BE2C (cell line): ENCODE results near the gene GDF7.

Experiments
- DNase-seq: peaks from one replicate; pipeline ENCODE4 v3.0.0-alpha.2; 2020
- H3K27me3 ChIP-seq: fragments of 250-450 bp; sonication (Bioruptor Pico); 2 replicates; pipeline ENCODE4 v1.5.1; 2020; ENCODE audit warnings: mild to moderate bottlenecking
- H3K36me3 ChIP-seq: fragments of 250-450 bp; sonication (Bioruptor Pico); 2 replicates; pipeline ENCODE4 v1.5.1; 2020; ENCODE audit warnings: mild to moderate bottlenecking
- H3K4me1 ChIP-seq: fragments of 250-450 bp; sonication (Bioruptor Pico); 2 replicates; pipeline ENCODE4 v1.5.1; 2020
- H3K4me3 ChIP-seq: 2 replicates; pipeline ENCODE4 v1.5.1; 2011; ENCODE audit warnings: low read depth, low read length
- H3K9me3 ChIP-seq: fragments of 250-450 bp; sonication (Bioruptor Pico); 2 replicates; pipeline ENCODE4 v1.5.1; 2020
- CTCF ChIP-seq: IDR thresholded peaks from 2 replicates; pipeline ENCODE4 v1.5.1; 2012; ENCODE audit warnings: mild to moderate bottlenecking, low read depth, low read length

GDF7 gene

DNA sequence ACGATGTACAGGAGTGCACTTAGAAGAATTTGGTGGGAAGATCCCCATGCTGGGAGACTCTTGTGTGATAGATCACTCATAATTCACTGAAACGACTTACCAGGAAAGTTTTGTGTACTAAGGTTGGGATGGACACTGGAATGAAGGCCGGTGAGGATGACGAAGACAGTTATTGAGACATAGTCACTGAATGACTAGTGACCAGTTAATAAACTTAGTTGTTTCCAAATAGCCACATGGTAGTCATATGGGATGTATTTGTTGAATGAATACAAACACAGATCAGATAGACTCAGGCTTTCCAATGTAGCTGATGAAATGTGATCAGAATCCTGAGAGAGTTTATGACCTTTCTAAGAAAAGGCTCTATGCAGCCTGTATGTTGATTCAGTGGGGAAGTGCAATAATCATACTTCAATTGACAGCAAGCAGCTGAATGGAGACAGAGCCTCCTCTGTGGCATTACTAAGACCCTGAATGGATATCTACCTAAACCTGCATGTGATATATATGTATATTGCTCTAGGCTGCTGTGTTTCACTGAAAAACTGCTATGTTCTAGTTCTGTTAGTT lies 20.4 kb downstream of the GDF7 start:
- no peaks in the 10 kb centered on the region for H3K27me3 ChIP-seq
- no peaks in the 10 kb centered on the region; the same call in 1 of the 2 replicates for H3K9me3 ChIP-seq
- H3K4me1 ChIP-seq, result no peaks in the 10 kb centered on the region
- no peak for TF ChIP-seq CTCF
- peaks cover 5% of the 10 kb centered on the region for H3K36me3 ChIP-seq
- DNase-seq, result no peak
- no peak overlapping the region for H3K4me3 ChIP-seq

- Histone ChIP-seq H3K36me3 (peaks cover 5% of the 10 kb centered on the region), H3K4me3 (no peak overlapping the region), H3K4me1 (no peaks in the 10 kb centered on the region), H3K9me3 (no peaks in the 10 kb centered on the region; the same call in 1 of the 2 replicates), H3K27me3 (no peaks in the 10 kb centered on the region)
- no peak for DNase-seq
- no peak for TF ChIP-seq CTCF
Measured at GRCh38 chr2:20689428-20690264, 22.7 kb downstream of the GDF7 start.

DNA sequence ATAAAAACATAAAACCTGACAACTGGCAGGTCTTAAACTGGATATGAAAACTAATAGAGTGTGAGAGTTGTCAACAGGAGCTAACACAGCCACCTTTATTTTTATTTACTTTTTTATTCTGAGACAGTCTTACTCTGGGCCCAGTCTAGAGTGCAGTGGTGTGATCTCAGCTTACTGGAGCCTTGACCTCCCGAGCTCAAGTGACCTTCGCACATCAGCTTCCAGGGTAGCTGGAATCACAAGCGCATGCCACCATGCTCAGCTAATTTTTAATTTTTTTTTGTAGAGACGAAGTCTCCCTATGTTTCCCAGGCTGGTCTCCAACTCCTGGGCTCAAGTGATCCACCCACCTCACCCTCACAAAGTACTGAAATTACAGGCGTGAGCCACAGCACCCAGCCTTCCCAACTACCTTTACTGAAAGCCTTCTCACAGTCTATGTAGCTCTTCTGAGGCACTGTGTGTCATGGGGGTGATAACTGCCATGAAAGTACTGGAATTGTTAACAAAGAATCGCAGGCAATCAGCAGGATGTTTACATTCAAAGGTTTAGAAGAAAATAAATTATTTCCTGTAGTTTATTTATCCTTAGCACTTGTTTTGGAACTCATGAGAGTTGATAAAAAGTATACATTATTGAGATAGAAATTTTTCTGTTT lies 24.3 kb downstream of the GDF7 start:
- no peaks in the 10 kb centered on the region; the same call in 1 of the 2 replicates for H3K9me3 ChIP-seq
- H3K36me3 ChIP-seq, result peaks cover 5% of the 10 kb centered on the region
- TF ChIP-seq CTCF, result no peak
- H3K27me3 ChIP-seq, result no peaks in the 10 kb centered on the region
- no peaks in the 10 kb centered on the region for H3K4me1 ChIP-seq
- DNase-seq, result no peak
- no peak overlapping the region for H3K4me3 ChIP-seq

DNA sequence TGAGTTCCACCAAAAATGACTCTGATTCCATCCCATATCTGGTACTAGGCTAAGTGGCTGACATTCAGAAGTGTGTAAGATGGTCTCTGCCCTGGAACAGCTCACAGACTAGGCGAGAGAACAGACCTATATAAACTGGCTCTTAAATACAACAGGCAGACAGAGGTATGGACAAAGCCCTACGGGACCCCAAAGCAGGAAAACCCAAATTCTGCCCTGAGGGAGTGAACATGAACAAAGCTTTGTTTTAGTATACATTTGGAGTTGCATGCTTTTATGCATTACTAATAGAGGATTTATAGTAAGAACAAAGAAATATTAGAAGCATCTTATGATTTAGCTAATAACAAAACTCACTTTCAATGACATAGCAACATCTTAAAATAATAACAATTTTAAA lies 25.1 kb downstream of the GDF7 start:
- Histone ChIP-seq H3K4me3 (no peak overlapping the region), H3K9me3 (no peaks in the 10 kb centered on the region; the same call in 1 of the 2 replicates), H3K36me3 (peaks cover 5% of the 10 kb centered on the region), H3K27me3 (no peaks in the 10 kb centered on the region), H3K4me1 (no peaks in the 10 kb centered on the region)
- TF ChIP-seq CTCF, result no peak
- DNase-seq, result no peak

DNA sequence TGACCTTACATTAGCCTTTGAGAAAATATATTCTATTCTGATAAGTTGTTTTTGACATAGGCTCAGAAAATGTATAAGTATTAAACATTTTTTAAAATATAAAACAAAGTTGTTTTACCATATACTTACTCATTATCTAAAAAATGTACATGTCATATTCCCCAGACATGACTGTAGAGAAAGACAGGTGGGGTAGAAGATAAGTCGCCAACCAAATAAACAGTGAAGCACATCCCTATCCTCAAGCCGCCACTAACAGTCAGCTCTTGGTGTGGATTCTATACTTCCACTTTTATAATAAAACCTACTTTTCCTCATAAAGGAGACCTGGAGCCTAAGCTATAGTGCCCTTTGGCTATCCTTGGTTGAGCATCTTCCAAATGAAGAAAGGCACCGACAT lies 26.4 kb downstream of the GDF7 start:
- no peak for DNase-seq
- no peak overlapping the region for H3K4me3 ChIP-seq
- H3K36me3 ChIP-seq, result no peaks in the 10 kb centered on the region; the same call in none of the 2 replicates
- no peaks in the 10 kb centered on the region for H3K27me3 ChIP-seq
- H3K4me1 ChIP-seq, result no peaks in the 10 kb centered on the region
- H3K9me3 ChIP-seq, result no peaks in the 10 kb centered on the region; the same call in 1 of the 2 replicates
- no peak for TF ChIP-seq CTCF

GRCh38 chr2:20696366-20696765 lies 29.4 kb downstream of the GDF7 start:
- H3K36me3 ChIP-seq, result no peaks in the 10 kb centered on the region
- no peaks in the 10 kb centered on the region for H3K4me1 ChIP-seq
- H3K27me3 ChIP-seq, result no peaks in the 10 kb centered on the region
- H3K4me3 ChIP-seq, result no peak overlapping the region
- TF ChIP-seq CTCF, result no peak
- no peak for DNase-seq
- H3K9me3 ChIP-seq, result no peaks in the 10 kb centered on the region
